Myometrial cell (primary cell): ENCODE data around the gene PPIL3. TPM values are rescaled to one million over a fixed set of nuclear protein-coding genes. Genes with fewer than 3 reads are reported as not detected.

Experiments used
- total RNA-seq: library from RNA; depleted of rRNA; stranded (reverse); fragments of >200 nt; gene quantifications from 2 replicates; pipeline ENCODE4 v1.2.3, GENCODE V29; 2015

PPIL3 gene
- total RNA-seq = 43.8 and 57.2 TPM in 2 replicates

GRCh38 chr2:200888704-200889625 is at the start of gene PPIL3, which contains the start of gene NIF3L1:
Gene PPIL3, minus strand, starts transcription at chr2:200889077. Its CDS starts 1,462 bp downstream, at chr2:200887615.
Gene NIF3L1, plus strand, starts transcription at chr2:200889371. Its CDS starts 2,573 bp downstream, at chr2:200891944.

DNA sequence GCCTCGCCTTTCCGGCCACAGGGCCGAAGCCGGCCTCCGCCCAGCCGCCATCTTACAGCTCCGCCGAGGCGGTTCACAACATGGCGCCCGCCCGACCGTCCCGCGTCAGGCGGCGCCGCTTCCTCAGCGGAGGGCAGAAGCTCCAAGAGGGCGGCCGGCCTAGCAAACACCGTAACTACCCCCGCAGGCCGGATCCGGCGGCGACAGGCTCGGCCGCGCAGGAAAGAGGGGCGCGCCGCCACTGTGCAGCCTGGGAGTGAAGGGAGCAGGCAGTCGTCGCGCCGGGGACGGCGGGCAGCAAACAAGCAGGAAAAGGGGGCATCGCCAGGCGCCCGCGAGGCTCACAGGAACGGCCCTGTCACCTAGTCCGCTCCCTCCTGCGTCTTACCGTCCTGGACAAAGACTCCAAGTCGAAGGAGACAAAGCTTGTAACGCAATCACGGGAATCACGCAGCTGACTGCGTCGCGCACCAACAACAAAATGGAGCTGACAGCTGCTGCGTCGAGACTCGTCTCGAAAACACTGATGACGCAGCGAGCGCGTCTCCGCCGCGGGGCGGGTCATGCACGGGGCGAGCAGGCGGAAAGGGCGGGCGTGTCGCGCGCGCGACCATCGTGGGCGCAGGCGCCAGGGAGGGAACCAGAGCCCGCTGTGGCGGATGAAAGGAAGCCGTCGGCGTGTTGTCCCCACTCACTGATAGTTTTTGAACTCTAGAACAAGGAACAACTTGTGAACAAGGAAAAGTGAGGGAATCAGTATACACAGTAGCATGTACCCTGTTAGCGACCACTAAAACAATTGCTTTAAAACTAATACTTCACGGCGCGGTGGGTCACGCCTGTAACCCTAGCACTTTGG is 24.5 kb downstream of the PPIL3 start, which contains the start of gene CLK1:
CLK1 (minus strand) TSS at position 483 of the 859 bp plus-strand sequence. CDS start 2,796 bp downstream, outside the sequence.

Other genes with a start within 250 kb of the PPIL3 start
- 460 and 594 TPM in 2 replicates for gene BZW1, start 77.2 kb downstream of the PPIL3 start, total RNA-seq
- gene CLK1, start 24.4 kb downstream of the PPIL3 start, total RNA-seq = 21.6 and 45.6 TPM in 2 replicates
- 28.0 and 36.0 TPM in 2 replicates for gene NIF3L1, start 294 bp upstream of the PPIL3 start, total RNA-seq
- 10.1 and 14.9 TPM in 2 replicates for gene ORC2, start 74.6 kb upstream of the PPIL3 start, total RNA-seq
- 2.3 TPM in 2 replicates for gene HYCC2, start 182.6 kb upstream of the PPIL3 start, total RNA-seq
- 64.9 and 80.1 TPM in 2 replicates for gene NDUFB3, start 182.9 kb upstream of the PPIL3 start, total RNA-seq
- gene CFLAR, start 227.1 kb upstream of the PPIL3 start, total RNA-seq = 44.1 and 59.7 TPM in 2 replicates